Hepatocyte (in vitro differentiated cells): ENCODE results near the gene SNRPD3.

ENCODE experiments used
- EZH2 ChIP-seq: fragments of 200-600 bp; sonication (generic); IDR thresholded peaks from 2 replicates; pipeline ENCODE4 v1.6.1; 2016; ENCODE audit warnings: antibody characterized with exemption, mild to moderate bottlenecking, borderline replicate concordance
- TF ChIP-seq, protein P1 (sequence below): fragments of 200-600 bp; sonication (generic); IDR thresholded peaks from 2 replicates; pipeline ENCODE4 v1.5.1; 2016; ENCODE audit warnings: antibody characterized with exemption, mild to moderate bottlenecking; ENCODE audit not compliant: poor library complexity

DNA sequence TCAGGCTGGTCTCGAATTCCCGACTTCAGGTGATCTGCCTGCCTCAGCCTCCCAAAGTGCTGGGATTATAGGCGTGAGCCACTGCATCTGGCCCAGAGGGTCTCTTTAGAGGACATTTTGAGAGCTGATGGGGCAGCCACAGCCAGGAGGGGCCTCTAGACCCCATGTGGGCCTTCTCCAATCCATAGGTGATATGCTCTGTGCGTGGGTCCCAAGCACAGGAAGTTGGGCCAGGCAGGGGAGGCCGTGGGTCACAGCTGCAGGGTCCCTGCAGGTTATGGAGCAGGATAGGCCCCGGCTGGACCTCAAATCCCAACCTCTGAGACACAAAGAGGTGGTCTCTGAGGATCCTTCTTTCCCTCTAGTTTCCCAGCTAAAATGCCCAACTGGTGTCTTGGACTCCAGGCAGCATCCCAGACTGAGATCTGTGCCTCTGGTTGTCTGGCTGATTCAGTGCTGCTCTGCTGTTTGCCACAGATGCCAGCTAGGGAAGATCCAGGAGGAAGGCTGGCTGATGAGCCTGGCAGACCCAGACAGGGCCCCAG, 35.6 kb downstream of the SNRPD3 start:
- TF ChIP-seq, protein P1, sequence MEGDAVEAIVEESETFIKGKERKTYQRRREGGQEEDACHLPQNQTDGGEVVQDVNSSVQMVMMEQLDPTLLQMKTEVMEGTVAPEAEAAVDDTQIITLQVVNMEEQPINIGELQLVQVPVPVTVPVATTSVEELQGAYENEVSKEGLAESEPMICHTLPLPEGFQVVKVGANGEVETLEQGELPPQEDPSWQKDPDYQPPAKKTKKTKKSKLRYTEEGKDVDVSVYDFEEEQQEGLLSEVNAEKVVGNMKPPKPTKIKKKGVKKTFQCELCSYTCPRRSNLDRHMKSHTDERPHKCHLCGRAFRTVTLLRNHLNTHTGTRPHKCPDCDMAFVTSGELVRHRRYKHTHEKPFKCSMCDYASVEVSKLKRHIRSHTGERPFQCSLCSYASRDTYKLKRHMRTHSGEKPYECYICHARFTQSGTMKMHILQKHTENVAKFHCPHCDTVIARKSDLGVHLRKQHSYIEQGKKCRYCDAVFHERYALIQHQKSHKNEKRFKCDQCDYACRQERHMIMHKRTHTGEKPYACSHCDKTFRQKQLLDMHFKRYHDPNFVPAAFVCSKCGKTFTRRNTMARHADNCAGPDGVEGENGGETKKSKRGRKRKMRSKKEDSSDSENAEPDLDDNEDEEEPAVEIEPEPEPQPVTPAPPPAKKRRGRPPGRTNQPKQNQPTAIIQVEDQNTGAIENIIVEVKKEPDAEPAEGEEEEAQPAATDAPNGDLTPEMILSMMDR: no peak
- no peak for TF ChIP-seq EZH2
